Fibroblast of mammary gland (primary cell): Measurements from ENCODE around the gene FAM20C.

Experiments
- DNase-seq: peaks from one replicate; pipeline ENCODE4 v3.0.0-alpha.2; 2010; ENCODE audit warnings: low read depth
- H3K4me3 ChIP-seq: 2 replicates; pipeline ENCODE4 v1.5.1; 2011; ENCODE audit warnings: low read depth, mild to moderate bottlenecking, low read length, moderate library complexity; ENCODE audit not compliant: control insufficient read depth
- TF ChIP-seq, protein P1 (sequence below): conservative IDR thresholded peaks from 2 replicates; pipeline ENCODE4 v1.5.1; 2011; ENCODE audit warnings: low read depth, low read length, inconsistent platforms; ENCODE audit not compliant: control insufficient read depth, insufficient read depth

The FAM20C gene

DNA sequence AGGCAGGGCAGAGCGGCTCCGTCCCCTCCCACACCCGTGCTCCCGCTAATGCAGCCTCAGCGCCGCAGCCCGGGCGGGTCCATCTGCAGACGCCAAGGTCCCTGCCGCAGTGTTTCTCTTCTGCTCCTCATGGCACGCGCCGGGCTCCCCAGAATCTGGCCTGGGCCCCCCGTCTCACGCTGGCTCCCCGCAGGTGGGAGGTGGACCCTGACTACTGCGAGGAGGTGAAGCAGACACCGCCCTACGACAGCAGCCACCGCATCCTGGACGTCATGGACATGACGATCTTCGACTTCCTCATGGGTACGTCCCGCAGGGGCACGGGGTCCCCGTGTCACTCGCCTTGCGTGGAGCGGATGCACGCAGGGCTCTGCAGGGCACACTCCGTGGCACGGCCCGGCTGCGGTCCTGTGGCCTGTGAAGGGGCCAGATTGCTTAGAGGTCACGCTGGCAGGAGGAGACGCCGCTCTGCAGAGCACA, 64.1 kb downstream of the FAM20C start:
- H3K4me3 ChIP-seq, result no peak overlapping the region
- TF ChIP-seq, protein P1, sequence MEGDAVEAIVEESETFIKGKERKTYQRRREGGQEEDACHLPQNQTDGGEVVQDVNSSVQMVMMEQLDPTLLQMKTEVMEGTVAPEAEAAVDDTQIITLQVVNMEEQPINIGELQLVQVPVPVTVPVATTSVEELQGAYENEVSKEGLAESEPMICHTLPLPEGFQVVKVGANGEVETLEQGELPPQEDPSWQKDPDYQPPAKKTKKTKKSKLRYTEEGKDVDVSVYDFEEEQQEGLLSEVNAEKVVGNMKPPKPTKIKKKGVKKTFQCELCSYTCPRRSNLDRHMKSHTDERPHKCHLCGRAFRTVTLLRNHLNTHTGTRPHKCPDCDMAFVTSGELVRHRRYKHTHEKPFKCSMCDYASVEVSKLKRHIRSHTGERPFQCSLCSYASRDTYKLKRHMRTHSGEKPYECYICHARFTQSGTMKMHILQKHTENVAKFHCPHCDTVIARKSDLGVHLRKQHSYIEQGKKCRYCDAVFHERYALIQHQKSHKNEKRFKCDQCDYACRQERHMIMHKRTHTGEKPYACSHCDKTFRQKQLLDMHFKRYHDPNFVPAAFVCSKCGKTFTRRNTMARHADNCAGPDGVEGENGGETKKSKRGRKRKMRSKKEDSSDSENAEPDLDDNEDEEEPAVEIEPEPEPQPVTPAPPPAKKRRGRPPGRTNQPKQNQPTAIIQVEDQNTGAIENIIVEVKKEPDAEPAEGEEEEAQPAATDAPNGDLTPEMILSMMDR, result no peak
- no peak for DNase-seq

DNA sequence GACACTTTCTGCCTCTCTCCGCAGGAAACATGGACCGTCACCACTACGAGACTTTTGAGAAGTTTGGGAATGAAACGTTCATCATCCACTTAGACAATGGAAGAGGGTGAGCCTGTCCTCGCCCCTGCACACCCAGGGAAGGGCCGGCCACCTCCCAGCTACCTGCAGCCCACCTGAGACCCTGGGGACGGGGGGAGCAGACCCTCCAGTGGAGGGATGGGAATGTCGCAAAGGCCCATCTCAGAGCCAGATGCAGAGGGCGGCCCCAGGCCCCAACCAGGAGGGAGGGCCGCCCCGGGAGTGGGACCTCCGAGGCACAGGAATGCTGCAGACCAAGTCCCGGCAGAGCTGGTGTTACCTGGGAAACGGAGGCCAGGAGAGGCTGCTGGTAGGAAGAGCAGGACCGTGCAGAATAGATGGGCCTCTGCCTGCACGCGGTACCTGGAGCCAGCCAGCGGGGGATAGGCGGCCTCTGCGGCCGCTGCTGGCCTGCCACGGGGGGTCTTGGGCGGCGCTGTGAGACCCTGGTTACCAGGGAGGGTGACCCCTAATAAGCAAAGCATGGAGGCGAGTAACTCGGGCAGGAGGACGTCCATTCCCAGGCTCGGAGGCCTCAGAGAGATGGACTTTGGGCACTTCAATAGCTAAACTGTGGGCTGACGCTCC, 64.7 kb downstream of the FAM20C start:
- TF ChIP-seq, protein P1, result no peak
- no peak overlapping the region for H3K4me3 ChIP-seq
- no peak for DNase-seq

DNA sequence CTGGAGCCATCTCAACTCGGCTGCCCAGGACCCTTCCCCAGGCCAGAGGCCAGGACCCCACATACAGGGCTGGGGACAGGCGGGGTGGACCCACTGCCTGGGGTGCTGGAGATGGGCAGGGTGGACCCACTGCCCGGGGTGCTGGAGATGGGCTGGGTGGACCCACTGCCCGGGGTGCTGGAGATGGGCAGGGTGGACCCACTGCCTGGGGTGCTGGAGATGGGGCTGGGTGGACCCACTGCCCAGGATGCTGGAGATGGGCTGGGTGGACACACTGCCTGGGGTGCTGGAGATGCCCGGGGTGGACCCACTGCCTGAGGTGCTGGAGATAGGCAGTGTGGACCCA, 65.2 kb downstream of the FAM20C start:
- H3K4me3 ChIP-seq, result no peak overlapping the region
- DNase-seq, result no peak
- TF ChIP-seq, protein P1, result no peak

DNA sequence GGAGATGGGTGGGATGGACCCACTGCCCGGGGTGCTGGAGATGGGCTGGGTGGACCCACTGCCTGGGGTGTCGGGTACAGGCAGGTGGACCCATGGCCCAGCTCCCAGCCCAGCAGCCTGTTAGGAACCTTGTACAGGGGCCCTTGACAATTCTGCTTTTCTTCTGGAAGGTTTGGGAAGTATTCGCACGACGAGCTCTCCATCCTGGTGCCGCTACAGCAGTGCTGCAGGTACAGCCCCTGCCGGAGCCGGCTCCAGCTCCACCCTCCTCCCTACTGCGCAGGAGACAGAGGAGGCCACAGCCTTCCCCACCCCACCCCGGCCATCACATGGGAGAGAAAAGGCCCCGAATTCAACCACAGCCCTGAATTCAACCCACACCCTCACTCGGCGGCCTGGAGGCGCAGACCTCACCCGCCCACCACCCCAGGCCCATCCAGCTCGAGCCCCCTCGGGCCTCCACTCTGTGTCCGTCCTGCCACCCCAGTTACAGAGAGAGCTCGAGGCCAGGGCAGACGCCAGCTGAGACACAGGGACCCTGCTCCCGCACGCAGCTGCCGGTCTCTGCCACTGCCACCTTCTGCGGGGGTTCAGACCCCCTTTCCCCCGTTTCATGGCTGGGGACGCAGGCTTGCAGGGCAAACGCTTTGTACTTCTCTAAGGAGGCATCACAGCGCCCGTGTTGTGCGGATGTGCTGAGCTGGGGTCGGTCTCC, 66.3 kb downstream of the FAM20C start:
- DNase-seq, result no peak
- TF ChIP-seq, protein P1, result no peak
- no peak overlapping the region for H3K4me3 ChIP-seq

DNA sequence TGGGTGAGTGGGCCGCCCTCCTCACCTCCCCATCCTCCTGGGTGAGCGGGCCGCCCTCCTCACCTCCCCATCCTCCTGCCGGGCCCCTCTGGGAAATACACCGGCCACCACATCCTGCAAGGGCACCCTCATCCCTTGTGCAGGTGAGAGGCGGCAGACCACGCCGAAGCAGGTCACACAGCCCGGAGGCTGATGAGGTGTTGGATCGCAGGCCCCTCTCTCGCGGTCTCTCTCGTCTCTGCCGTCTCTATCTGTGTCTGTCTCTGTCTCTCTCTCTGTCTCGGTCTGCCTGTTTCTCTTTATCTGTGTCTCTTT, 66.8 kb downstream of the FAM20C start:
- DNase-seq, result no peak
- no peak overlapping the region for H3K4me3 ChIP-seq
- TF ChIP-seq, protein P1, result no peak

DNA sequence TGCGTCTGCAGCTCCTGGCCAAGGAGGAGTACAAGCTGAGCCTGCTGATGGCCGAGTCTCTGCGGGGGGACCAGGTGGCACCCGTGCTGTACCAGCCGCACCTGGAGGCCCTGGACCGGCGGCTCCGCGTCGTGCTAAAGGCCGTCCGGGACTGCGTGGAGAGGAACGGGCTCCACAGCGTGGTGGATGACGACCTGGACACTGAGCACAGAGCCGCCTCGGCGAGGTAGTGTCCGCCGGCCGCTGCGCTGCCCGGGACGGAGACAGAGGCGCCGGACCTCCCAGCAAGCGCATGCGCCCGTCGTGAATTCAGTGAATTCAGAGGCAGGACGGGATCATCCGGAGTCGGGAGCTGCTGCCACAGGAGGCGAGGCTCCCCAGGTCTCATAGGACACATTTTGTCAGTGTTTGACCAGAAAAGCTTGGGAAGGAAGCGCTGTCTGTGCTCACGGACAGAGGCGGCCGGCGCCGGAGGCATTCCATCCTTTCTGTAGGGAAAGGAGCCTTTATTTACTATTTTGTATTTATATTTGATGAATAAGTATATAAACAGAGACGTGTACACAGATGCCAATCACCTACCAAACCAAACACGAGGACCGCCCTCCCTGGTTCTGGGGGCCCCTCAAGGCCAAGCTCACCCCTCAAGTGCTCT, 67.5 kb downstream of the FAM20C start:
- H3K4me3 ChIP-seq, result no peak overlapping the region
- no peak for DNase-seq
- TF ChIP-seq, protein P1, result no peak
